A673 (cell line): ENCODE data around the gene WFDC1. TPM values are rescaled to one million over a fixed set of nuclear protein-coding genes. Genes with fewer than 3 reads are reported as not detected.

Source experiments
- BruUV-seq: library from RNA; stranded (reverse); fragments of 400-500 nt; replicated peaks from 2 replicates; lab custom pipeline; 2021; lab: Mats Ljungman, UMichigan
- CTCF ChIA-PET: fragments of 300-600 bp; sonication (Branson Sonifier 250); formaldehyde crosslinking; loops from one replicate; lab custom pipeline; 2022; ENCODE audit warnings: antibody characterized with exemption; lab: Charles Lee
- POLR2A ChIA-PET: fragments of 300-600 bp; sonication (Branson Sonifier 250); formaldehyde crosslinking; loops from one replicate; lab custom pipeline; 2022; ENCODE audit warnings: antibody characterized with exemption; ENCODE audit not compliant: low non-redundant PET; lab: Charles Lee
- DNase-seq: peaks from one replicate; pipeline ENCODE4 v3.0.0-alpha.2; 2015; ENCODE audit warnings: low spot score
- H3K27ac ChIP-seq: fragments of 200-600 bp; sonication (generic); 2 replicates; pipeline ENCODE4 v1.5.1; 2016; ENCODE audit warnings: mixed run types, low read depth, mild to moderate bottlenecking, mixed read lengths, antibody characterized with exemption, low read length; ENCODE audit not compliant: poor library complexity, severe bottlenecking
- H3K27me3 ChIP-seq: fragments of 200-600 bp; sonication (generic); replicated peaks from 2 replicates; pipeline ENCODE4 v1.6.1; 2017; ENCODE audit warnings: mixed run types, low read depth, mild to moderate bottlenecking, mixed read lengths, antibody characterized with exemption, low read length; ENCODE audit not compliant: insufficient read depth, poor library complexity
- H3K36me3 ChIP-seq: fragments of 200-600 bp; sonication (generic); 2 replicates; pipeline ENCODE4 v1.6.1; 2016; ENCODE audit warnings: mixed run types, mild to moderate bottlenecking, mixed read lengths, antibody characterized with exemption, low read length; ENCODE audit not compliant: insufficient read depth, poor library complexity, severe bottlenecking
- H3K4me1 ChIP-seq: fragments of 200-600 bp; sonication (generic); 2 replicates; pipeline ENCODE4 v1.6.1; 2017; ENCODE audit warnings: mixed run types, mild to moderate bottlenecking, mixed read lengths, antibody characterized with exemption, low read length; ENCODE audit not compliant: insufficient read depth, poor library complexity, severe bottlenecking
- H3K4me3 ChIP-seq: fragments of 200-600 bp; sonication (generic); 2 replicates; pipeline ENCODE4 v1.5.1; 2016; ENCODE audit warnings: low read depth, mixed run types, mild to moderate bottlenecking, mixed read lengths, low read length; ENCODE audit not compliant: poor library complexity, severe bottlenecking
- H3K9me3 ChIP-seq: fragments of 200-600 bp; sonication (generic); 2 replicates; pipeline ENCODE4 v1.6.1; 2016; ENCODE audit warnings: mixed run types, low read depth, mild to moderate bottlenecking, mixed read lengths, antibody characterized with exemption, low read length; ENCODE audit not compliant: poor library complexity, severe bottlenecking
- CTCF ChIP-seq: fragments of 300-800, 200-600 bp; sonication (generic); conservative IDR thresholded peaks from 2 replicates; pipeline ENCODE4 v1.5.1; 2017; ENCODE audit warnings: low read depth, mild to moderate bottlenecking, antibody characterized with exemption, low read length, moderate library complexity, mixed read lengths
- EZH2 ChIP-seq: fragments of 200-600 bp; sonication (generic); IDR thresholded peaks from 2 replicates; pipeline ENCODE4 v1.6.1; 2017; ENCODE audit warnings: borderline replicate concordance, low read depth, mild to moderate bottlenecking, mixed read lengths, antibody characterized with exemption, low read length; ENCODE audit not compliant: poor library complexity, severe bottlenecking
- intact Hi-C: fragments of 100-400 bp; cut with micrococcal nuclease; formaldehyde crosslinking; loops from one replicate; pipeline ENCODE4 v1.10.0; 2022; ENCODE audit not compliant: unreplicated experiment
- total RNA-seq: library from RNA; stranded (reverse); gene quantifications from 2 replicates; pipeline ENCODE4 v1.2.3, GENCODE V29; 2021

The WFDC1 gene
- total RNA-seq, 1 experiment from 2014 or later, result not detected

GRCh38 chr16:84326545-84326944 lies 31.9 kb downstream of the WFDC1 start:
- Histone ChIP-seq H3K4me3 (no peak overlapping the region), H3K27me3 (no peaks in the 10 kb centered on the region), H3K4me1 (no peaks in the 10 kb centered on the region), H3K27ac (no peak overlapping the region), H3K36me3 (no peaks in the 10 kb centered on the region), H3K9me3 (no peaks in the 10 kb centered on the region)
- BruUV-seq, result no TSS peak
- CTCF ChIA-PET, result no interaction called here
- intact Hi-C loops, result no loop called here
- no peak for TF ChIP-seq EZH2
- DNase-seq, result no peak
- POLR2A ChIA-PET, result no interaction called here

- CTCF ChIA-PET, result no interaction called here
These were observed 33.3 kb downstream of the WFDC1 start for GRCh38 chr16:84327926-84328505.

GRCh38 chr16:84329016-84329415 lies 34.3 kb downstream of the WFDC1 start:
- H3K27me3 ChIP-seq, result no peaks in the 10 kb centered on the region
- POLR2A ChIA-PET, result no interaction called here

More at GRCh38 chr16:84327926-84328505, 33.3 kb downstream of the WFDC1 start:
- BruUV-seq, result no TSS peak
- TF ChIP-seq CTCF (no peak), EZH2 (no peak)
- no peak overlapping the region for H3K27ac ChIP-seq
- DNase-seq, result no peak
- intact Hi-C loops, result no loop called here
- H3K4me3 ChIP-seq, result no peak overlapping the region
- no peaks in the 10 kb centered on the region for H3K27me3 ChIP-seq
- POLR2A ChIA-PET, result no interaction called here
- no peaks in the 10 kb centered on the region for H3K4me1 ChIP-seq
- no peaks in the 10 kb centered on the region for H3K9me3 ChIP-seq
- no peaks in the 10 kb centered on the region for H3K36me3 ChIP-seq

More at GRCh38 chr16:84329016-84329415, 34.3 kb downstream of the WFDC1 start:
- H3K4me3 ChIP-seq, result no peak overlapping the region
- no peaks in the 10 kb centered on the region for H3K4me1 ChIP-seq
- CTCF ChIA-PET, result no interaction called here
- no peak for DNase-seq
- H3K27ac ChIP-seq, result no peak overlapping the region
- no peaks in the 10 kb centered on the region for H3K36me3 ChIP-seq
- TF ChIP-seq CTCF (no peak), EZH2 (no peak)
- BruUV-seq, result no TSS peak
- intact Hi-C loops, result no loop called here
- H3K9me3 ChIP-seq, result no peaks in the 10 kb centered on the region
